WTC11 (cell line): ENCODE measurements around the gene SCN8A. TPM values are rescaled to one million over a fixed set of nuclear protein-coding genes. Genes with fewer than 3 reads are reported as not detected.

Experiments used
- ATAC-seq: fragments of 200-7000 bp; cut with Tn5 transposase; 2 replicates; pipeline ENCODE4 v1.10.0; 2021; ENCODE audit warnings: mild to moderate bottlenecking, moderate library complexity
- CTCF ChIA-PET: fragments of 300-600 bp; sonication (Branson Sonifier 250); formaldehyde crosslinking; loops from one replicate; lab custom pipeline; 2021; ENCODE audit warnings: antibody characterized with exemption; lab: Charles Lee
- POLR2A ChIA-PET: fragments of 350-600 bp; sonication (Branson Sonifier 250); formaldehyde crosslinking; loops from one replicate; lab custom pipeline; 2021; ENCODE audit warnings: antibody characterized with exemption; lab: Charles Lee
- DNase-seq: peaks from one replicate; pipeline ENCODE4 v3.0.0; 2021; ENCODE audit warnings: low spot score
- H3K27ac Mint-ChIP-seq: 2 replicates; pipeline ENCODE4 v1.8.0; 2021; ENCODE audit warnings: mixed read lengths
- H3K27me3 Mint-ChIP-seq: 2 replicates; pipeline ENCODE4 v1.8.0; 2021; ENCODE audit warnings: low read depth, mild to moderate bottlenecking, moderate library complexity, mixed read lengths
- H3K36me3 Mint-ChIP-seq: 2 replicates; pipeline ENCODE4 v1.8.0; 2021; ENCODE audit warnings: mixed read lengths
- H3K4me1 Mint-ChIP-seq: 2 replicates; pipeline ENCODE4 v1.8.0; 2022; ENCODE audit warnings: mixed read lengths
- H3K4me3 Mint-ChIP-seq: 2 replicates; pipeline ENCODE4 v1.8.0; 2021; ENCODE audit warnings: mild to moderate bottlenecking, moderate library complexity, mixed read lengths
- H3K9me3 Mint-ChIP-seq: 2 replicates; pipeline ENCODE4 v1.8.0; 2021; ENCODE audit warnings: mixed read lengths
- ATF1 ChIP-seq: sonication (generic); formaldehyde crosslinking; IDR thresholded peaks from 2 replicates; pipeline ENCODE4 v1.8.1; 2023; ENCODE audit warnings: mild to moderate bottlenecking, moderate library complexity, missing genetic modification reagents
- ELF4 ChIP-seq: sonication (generic); formaldehyde crosslinking; IDR thresholded peaks from 2 replicates; pipeline ENCODE4 v1.8.1; 2022; ENCODE audit warnings: low read depth, mild to moderate bottlenecking, moderate library complexity, missing genetic modification reagents
- ESRRA ChIP-seq: sonication (generic); formaldehyde crosslinking; IDR thresholded peaks from 2 replicates; pipeline ENCODE4 v1.8.1; 2022; ENCODE audit warnings: mild to moderate bottlenecking, missing genetic modification reagents, borderline replicate concordance
- ETV6 ChIP-seq: sonication (generic); formaldehyde crosslinking; IDR thresholded peaks from 2 replicates; pipeline ENCODE4 v1.8.1; 2022; ENCODE audit warnings: mild to moderate bottlenecking, missing genetic modification reagents
- FOXJ3 ChIP-seq: sonication (generic); formaldehyde crosslinking; IDR thresholded peaks from 2 replicates; pipeline ENCODE4 v1.9.0; 2021; ENCODE audit warnings: missing genetic modification reagents, mild to moderate bottlenecking, borderline replicate concordance
- FOXP1 ChIP-seq: sonication (generic); formaldehyde crosslinking; IDR thresholded peaks from 2 replicates; pipeline ENCODE4 v1.8.0; 2022; ENCODE audit warnings: missing genetic modification reagents, mild to moderate bottlenecking, moderate library complexity, borderline replicate concordance
- GRHL2 ChIP-seq: fragments of 250-450 bp; sonication (Bioruptor Pico); IDR thresholded peaks from 2 replicates; pipeline ENCODE4 v1.8.0; 2022; ENCODE audit warnings: mild to moderate bottlenecking, moderate library complexity; ENCODE audit not compliant: insufficient replicate concordance, severe bottlenecking
- HMGA2 ChIP-seq: fragments of 250-450 bp; sonication (Bioruptor Pico); IDR thresholded peaks from 2 replicates; pipeline ENCODE4 v1.4.0; 2021; ENCODE audit warnings: mild to moderate bottlenecking, moderate library complexity
- IRF2 ChIP-seq: sonication (generic); formaldehyde crosslinking; IDR thresholded peaks from 2 replicates; pipeline ENCODE4 v1.8.0; 2022; ENCODE audit warnings: low read depth, missing genetic modification reagents, borderline replicate concordance
- JUN ChIP-seq: sonication (generic); formaldehyde crosslinking; IDR thresholded peaks from 2 replicates; pipeline ENCODE4 v1.8.0; 2023; ENCODE audit warnings: mild to moderate bottlenecking, missing genetic modification reagents
- KAT7 ChIP-seq: sonication (generic); formaldehyde crosslinking; IDR thresholded peaks from 2 replicates; pipeline ENCODE4 v1.8.1; 2023; ENCODE audit warnings: missing genetic modification reagents, mild to moderate bottlenecking, borderline replicate concordance
- NFE2L1 ChIP-seq: sonication (generic); formaldehyde crosslinking; IDR thresholded peaks from 2 replicates; pipeline ENCODE4 v1.8.1; 2023; ENCODE audit warnings: missing genetic modification reagents
- NFYB ChIP-seq: sonication (generic); formaldehyde crosslinking; conservative IDR thresholded peaks from 2 replicates; pipeline ENCODE4 v1.8.0; 2022; ENCODE audit warnings: low read depth, missing genetic modification reagents
- NR2C2 ChIP-seq: sonication (generic); formaldehyde crosslinking; IDR thresholded peaks from 2 replicates; pipeline ENCODE4 v1.8.0; 2022; ENCODE audit warnings: mild to moderate bottlenecking, missing genetic modification reagents
- TP53 ChIP-seq: sonication (generic); formaldehyde crosslinking; IDR thresholded peaks from 2 replicates; pipeline ENCODE4 v1.8.1; 2023; ENCODE audit warnings: mild to moderate bottlenecking, missing genetic modification reagents
- ZBTB43 ChIP-seq: sonication (generic); formaldehyde crosslinking; IDR thresholded peaks from 2 replicates; pipeline ENCODE4 v1.8.1; 2023; ENCODE audit warnings: mild to moderate bottlenecking, missing genetic modification reagents
- ZNF263 ChIP-seq: sonication (generic); formaldehyde crosslinking; IDR thresholded peaks from 2 replicates; pipeline ENCODE4 v1.8.1; 2022; ENCODE audit warnings: low read depth, mild to moderate bottlenecking, moderate library complexity, missing genetic modification reagents
- total RNA-seq: library from RNA; stranded (reverse); gene quantifications from 3 replicates; pipeline ENCODE4 v1.2.3, GENCODE V29; 2021
- TF ChIP-seq, protein P1 (sequence below): fragments of 250-450 bp; sonication (Bioruptor Pico); IDR thresholded peaks from 2 replicates; pipeline ENCODE4 v1.9.0; 2021; ENCODE audit warnings: mild to moderate bottlenecking
- TF ChIP-seq, protein P2 (sequence below): fragments of 250-450 bp; sonication (Bioruptor Pico); IDR thresholded peaks from 2 replicates; pipeline ENCODE4 v1.8.0; 2021; ENCODE audit warnings: mild to moderate bottlenecking
- TF ChIP-seq, protein P3 (sequence below): sonication (generic); formaldehyde crosslinking; IDR thresholded peaks from 2 replicates; pipeline ENCODE4 v1.8.1; 2023; ENCODE audit warnings: mild to moderate bottlenecking, moderate library complexity, missing genetic modification reagents
- TF ChIP-seq, protein P4 (sequence below): fragments of 250-450 bp; sonication (Bioruptor Pico); IDR thresholded peaks from 2 replicates; pipeline ENCODE4 v2.1.2; 2022; ENCODE audit warnings: mild to moderate bottlenecking, moderate library complexity
- TF ChIP-seq, protein P5 (sequence below): sonication (generic); formaldehyde crosslinking; IDR thresholded peaks from 2 replicates; pipeline ENCODE4 v1.8.1; 2022; ENCODE audit warnings: mild to moderate bottlenecking, missing genetic modification reagents, moderate library complexity, borderline replicate concordance
- TF ChIP-seq, protein P6 (sequence below): sonication (generic); formaldehyde crosslinking; conservative IDR thresholded peaks from 2 replicates; pipeline ENCODE4 v1.8.1; 2023; ENCODE audit warnings: mild to moderate bottlenecking, low read depth, missing genetic modification reagents, moderate library complexity

SCN8A gene
- total RNA-seq, 1 experiment from 2014 or later, result 14.4 TPM

DNA sequence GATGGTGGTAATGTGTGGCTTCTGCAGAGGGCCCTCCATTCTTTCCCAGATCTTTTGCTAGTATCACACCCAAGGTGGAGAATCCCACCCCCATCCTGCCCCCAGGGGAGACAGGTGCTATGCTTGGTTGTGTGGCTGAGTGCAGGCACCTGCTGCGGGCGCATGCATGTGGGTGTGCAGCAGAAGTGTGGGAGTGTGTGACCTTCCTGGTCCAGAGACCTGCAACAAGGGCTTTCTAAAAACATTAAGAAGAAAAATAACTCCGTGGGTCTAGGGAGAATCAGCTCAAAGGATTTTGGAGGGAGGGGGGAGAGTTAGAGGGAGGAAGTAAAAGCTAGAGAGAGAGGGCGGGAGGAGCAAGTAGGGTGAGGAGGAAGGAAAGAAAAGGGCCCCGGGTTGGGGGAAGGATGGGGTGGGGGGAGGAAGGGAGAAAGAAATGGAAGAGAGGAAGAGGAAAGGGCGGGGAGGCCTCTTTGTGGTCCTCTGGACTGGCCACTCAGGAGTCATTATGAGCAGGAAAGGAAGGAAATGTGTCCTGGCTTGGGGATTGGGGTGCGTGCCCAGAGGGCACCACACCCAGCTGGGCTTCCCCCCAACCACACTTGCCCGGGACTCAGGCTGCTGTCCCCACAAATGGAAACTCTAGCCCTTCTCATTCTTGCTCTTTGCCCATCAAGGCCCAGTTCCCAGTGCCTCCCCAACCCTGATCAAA is 260.5 kb downstream of the SCN8A start (continued):
- TF ChIP-seq, protein P1, sequence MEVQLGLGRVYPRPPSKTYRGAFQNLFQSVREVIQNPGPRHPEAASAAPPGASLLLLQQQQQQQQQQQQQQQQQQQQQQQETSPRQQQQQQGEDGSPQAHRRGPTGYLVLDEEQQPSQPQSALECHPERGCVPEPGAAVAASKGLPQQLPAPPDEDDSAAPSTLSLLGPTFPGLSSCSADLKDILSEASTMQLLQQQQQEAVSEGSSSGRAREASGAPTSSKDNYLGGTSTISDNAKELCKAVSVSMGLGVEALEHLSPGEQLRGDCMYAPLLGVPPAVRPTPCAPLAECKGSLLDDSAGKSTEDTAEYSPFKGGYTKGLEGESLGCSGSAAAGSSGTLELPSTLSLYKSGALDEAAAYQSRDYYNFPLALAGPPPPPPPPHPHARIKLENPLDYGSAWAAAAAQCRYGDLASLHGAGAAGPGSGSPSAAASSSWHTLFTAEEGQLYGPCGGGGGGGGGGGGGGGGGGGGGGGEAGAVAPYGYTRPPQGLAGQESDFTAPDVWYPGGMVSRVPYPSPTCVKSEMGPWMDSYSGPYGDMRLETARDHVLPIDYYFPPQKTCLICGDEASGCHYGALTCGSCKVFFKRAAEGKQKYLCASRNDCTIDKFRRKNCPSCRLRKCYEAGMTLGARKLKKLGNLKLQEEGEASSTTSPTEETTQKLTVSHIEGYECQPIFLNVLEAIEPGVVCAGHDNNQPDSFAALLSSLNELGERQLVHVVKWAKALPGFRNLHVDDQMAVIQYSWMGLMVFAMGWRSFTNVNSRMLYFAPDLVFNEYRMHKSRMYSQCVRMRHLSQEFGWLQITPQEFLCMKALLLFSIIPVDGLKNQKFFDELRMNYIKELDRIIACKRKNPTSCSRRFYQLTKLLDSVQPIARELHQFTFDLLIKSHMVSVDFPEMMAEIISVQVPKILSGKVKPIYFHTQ (CRISPR knock-in tag), result no peak
- TF ChIP-seq, protein P2, sequence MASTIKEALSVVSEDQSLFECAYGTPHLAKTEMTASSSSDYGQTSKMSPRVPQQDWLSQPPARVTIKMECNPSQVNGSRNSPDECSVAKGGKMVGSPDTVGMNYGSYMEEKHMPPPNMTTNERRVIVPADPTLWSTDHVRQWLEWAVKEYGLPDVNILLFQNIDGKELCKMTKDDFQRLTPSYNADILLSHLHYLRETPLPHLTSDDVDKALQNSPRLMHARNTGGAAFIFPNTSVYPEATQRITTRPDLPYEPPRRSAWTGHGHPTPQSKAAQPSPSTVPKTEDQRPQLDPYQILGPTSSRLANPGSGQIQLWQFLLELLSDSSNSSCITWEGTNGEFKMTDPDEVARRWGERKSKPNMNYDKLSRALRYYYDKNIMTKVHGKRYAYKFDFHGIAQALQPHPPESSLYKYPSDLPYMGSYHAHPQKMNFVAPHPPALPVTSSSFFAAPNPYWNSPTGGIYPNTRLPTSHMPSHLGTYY, result no peak
- TF ChIP-seq FOXP1 (CRISPR knock-in tag) (no peak), KAT7 (CRISPR knock-in tag) (no peak), FOXJ3 (CRISPR knock-in tag) (no peak), TP53 (CRISPR knock-in tag) (no peak), ZNF263 (CRISPR knock-in tag) (no peak), ETV6 (CRISPR knock-in tag) (no peak), IRF2 (CRISPR knock-in tag) (no peak), ESRRA (no peak), NR2C2 (CRISPR knock-in tag) (no peak), ELF4 (no peak)
- TF ChIP-seq, protein P3, sequence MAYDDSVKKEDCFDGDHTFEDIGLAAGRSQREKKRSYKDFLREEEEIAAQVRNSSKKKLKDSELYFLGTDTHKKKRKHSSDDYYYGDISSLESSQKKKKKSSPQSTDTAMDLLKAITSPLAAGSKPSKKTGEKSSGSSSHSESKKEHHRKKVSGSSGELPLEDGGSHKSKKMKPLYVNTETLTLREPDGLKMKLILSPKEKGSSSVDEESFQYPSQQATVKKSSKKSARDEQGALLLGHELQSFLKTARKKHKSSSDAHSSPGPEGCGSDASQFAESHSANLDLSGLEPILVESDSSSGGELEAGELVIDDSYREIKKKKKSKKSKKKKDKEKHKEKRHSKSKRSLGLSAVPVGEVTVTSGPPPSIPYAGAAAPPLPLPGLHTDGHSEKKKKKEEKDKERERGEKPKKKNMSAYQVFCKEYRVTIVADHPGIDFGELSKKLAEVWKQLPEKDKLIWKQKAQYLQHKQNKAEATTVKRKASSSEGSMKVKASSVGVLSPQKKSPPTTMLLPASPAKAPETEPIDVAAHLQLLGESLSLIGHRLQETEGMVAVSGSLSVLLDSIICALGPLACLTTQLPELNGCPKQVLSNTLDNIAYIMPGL (CRISPR knock-in tag), result no peak
- TF ChIP-seq, protein P4, sequence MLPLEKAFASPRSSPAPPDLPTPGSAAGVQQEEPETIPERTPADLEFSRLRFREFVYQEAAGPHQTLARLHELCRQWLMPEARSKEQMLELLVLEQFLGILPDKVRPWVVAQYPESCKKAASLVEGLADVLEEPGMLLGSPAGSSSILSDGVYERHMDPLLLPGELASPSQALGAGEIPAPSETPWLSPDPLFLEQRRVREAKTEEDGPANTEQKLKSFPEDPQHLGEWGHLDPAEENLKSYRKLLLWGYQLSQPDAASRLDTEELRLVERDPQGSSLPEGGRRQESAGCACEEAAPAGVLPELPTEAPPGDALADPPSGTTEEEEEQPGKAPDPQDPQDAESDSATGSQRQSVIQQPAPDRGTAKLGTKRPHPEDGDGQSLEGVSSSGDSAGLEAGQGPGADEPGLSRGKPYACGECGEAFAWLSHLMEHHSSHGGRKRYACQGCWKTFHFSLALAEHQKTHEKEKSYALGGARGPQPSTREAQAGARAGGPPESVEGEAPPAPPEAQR, result no peak

DNA sequence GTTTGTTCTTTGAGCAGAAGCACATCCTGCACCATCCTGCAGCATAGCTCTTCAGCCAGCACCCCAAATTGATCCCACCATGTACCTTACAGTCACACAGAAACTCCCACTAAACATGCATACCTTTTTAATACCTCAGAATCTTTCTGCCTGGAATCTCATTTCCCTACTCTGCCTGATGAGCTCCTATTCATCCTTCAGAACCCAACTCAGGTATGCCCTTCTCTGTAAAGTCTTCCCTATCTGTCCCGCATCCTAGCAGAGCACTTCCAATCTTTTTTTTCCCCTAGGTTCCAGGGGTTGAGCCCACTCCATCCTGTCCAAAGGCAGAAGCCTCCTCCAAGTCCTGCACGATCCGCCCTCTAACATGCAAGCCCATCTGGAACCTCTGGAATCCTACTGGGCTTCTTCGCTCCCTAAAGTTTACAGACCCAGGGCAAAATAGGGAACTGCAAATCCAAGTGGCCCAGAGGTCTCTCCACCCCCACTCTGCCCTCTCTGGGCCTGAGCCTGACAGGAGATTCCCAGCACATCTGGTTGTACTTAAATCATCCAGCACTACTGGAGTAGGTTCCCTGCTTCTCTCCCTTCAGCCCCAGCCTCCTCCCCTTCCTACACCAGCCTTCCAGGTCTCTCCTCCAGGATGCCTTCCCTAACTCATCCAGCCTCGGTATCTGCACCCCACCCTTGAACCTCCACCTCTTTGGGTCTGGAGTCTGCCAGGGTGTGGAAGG is 261.5 kb downstream of the SCN8A start:
- Mint-ChIP-seq H3K4me3 (no peak overlapping the region), H3K9me3 (no peaks in the 10 kb centered on the region), H3K36me3 (no peaks in the 10 kb centered on the region), H3K27ac (no peak overlapping the region), H3K27me3 (peaks cover 67% of the 10 kb centered on the region), H3K4me1 (peaks cover 41% of the 10 kb centered on the region)
- ATAC-seq (no peak), DNase-seq (no peak)
- ChIA-PET CTCF (interaction anchor here (0.5 to 1.5 kb wide), 6 partner anchors 10 to 33 kb away, joined by 3 to 8 read pairs (median 4); no protein-coding TSS in a partner anchor), POLR2A (no interaction called here)
- TF ChIP-seq, protein P5, sequence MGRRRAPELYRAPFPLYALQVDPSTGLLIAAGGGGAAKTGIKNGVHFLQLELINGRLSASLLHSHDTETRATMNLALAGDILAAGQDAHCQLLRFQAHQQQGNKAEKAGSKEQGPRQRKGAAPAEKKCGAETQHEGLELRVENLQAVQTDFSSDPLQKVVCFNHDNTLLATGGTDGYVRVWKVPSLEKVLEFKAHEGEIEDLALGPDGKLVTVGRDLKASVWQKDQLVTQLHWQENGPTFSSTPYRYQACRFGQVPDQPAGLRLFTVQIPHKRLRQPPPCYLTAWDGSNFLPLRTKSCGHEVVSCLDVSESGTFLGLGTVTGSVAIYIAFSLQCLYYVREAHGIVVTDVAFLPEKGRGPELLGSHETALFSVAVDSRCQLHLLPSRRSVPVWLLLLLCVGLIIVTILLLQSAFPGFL (CRISPR knock-in tag), result no peak
- TF ChIP-seq NFE2L1 (no peak), ZBTB43 (CRISPR knock-in tag) (no peak), ESRRA (no peak), ATF1 (CRISPR knock-in tag) (no peak), NFYB (CRISPR knock-in tag) (no peak), JUN (CRISPR knock-in tag) (no peak), GRHL2 (CRISPR knock-in tag) (no peak), HMGA2 (CRISPR knock-in tag) (no peak)
- TF ChIP-seq, protein P6, sequence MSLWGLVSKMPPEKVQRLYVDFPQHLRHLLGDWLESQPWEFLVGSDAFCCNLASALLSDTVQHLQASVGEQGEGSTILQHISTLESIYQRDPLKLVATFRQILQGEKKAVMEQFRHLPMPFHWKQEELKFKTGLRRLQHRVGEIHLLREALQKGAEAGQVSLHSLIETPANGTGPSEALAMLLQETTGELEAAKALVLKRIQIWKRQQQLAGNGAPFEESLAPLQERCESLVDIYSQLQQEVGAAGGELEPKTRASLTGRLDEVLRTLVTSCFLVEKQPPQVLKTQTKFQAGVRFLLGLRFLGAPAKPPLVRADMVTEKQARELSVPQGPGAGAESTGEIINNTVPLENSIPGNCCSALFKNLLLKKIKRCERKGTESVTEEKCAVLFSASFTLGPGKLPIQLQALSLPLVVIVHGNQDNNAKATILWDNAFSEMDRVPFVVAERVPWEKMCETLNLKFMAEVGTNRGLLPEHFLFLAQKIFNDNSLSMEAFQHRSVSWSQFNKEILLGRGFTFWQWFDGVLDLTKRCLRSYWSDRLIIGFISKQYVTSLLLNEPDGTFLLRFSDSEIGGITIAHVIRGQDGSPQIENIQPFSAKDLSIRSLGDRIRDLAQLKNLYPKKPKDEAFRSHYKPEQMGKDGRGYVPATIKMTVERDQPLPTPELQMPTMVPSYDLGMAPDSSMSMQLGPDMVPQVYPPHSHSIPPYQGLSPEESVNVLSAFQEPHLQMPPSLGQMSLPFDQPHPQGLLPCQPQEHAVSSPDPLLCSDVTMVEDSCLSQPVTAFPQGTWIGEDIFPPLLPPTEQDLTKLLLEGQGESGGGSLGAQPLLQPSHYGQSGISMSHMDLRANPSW (CRISPR knock-in tag), result no peak
